ENCODE measurements around the gene PARD3B.

GRCh38 chr2:205510345-205510744, 965.1 kb downstream of the PARD3B start:
- no peak for TF ChIP-seq CTCF (IDR thresholded peaks at IDR 0.05)
- TF ChIP-seq POLR2A (IDR thresholded peaks at IDR 0.05), result no peak
- TF ChIP-seq POLR2AphosphoS5 (IDR thresholded peaks at IDR 0.05), result no peak

All from prostate gland (tissue), 2 donors.